Ishikawa (cell line): ENCODE data around the gene CR2.

Experiments used
- CEBPB ChIP-seq: IDR thresholded peaks from 2 replicates; pipeline ENCODE4 v1.6.1; 2012
- CREB1 ChIP-seq: IDR thresholded peaks from 2 replicates; pipeline ENCODE4 v1.6.1; 2012; ENCODE audit warnings: low read depth
- EGR1 ChIP-seq: IDR thresholded peaks from 2 replicates; pipeline ENCODE4 v1.6.1; 2012
- EP300 ChIP-seq: IDR thresholded peaks from 2 replicates; pipeline ENCODE4 v1.6.1; 2012; ENCODE audit warnings: borderline replicate concordance
- FOXM1 ChIP-seq: IDR thresholded peaks from 2 replicates; pipeline ENCODE4 v1.6.1; 2012; ENCODE audit warnings: low read depth, borderline replicate concordance
- NFIC ChIP-seq: IDR thresholded peaks from 2 replicates; pipeline ENCODE4 v1.6.1; 2012
- RAD21 ChIP-seq: IDR thresholded peaks from 2 replicates; pipeline ENCODE4 v1.6.1; 2012; ENCODE audit warnings: low read depth
- TAF1 ChIP-seq: IDR thresholded peaks from 2 replicates; pipeline ENCODE4 v1.6.1; 2012; ENCODE audit warnings: low read depth, mild to moderate bottlenecking
- TCF12 ChIP-seq: IDR thresholded peaks from 2 replicates; pipeline ENCODE4 v1.6.1; 2012; ENCODE audit warnings: low read depth
- TEAD4 ChIP-seq: IDR thresholded peaks from 2 replicates; pipeline ENCODE4 v1.6.1; 2012
- YY1 ChIP-seq: IDR thresholded peaks from 2 replicates; pipeline ENCODE4 v1.6.1; 2012; ENCODE audit warnings: low read depth
- ZBTB7A ChIP-seq: IDR thresholded peaks from 2 replicates; pipeline ENCODE4 v1.6.1; 2012; ENCODE audit warnings: low read depth
- TF ChIP-seq, protein P1 (sequence below): IDR thresholded peaks from 2 replicates; pipeline ENCODE4 v1.6.1; 2012
- TF ChIP-seq, protein P2 (sequence below): IDR thresholded peaks from 2 replicates; pipeline ENCODE4 v1.6.1; 2012
- TF ChIP-seq, protein P3 (sequence below): IDR thresholded peaks from 2 replicates; pipeline ENCODE4 v1.6.1; 2012; ENCODE audit warnings: low read depth, mild to moderate bottlenecking

CR2 gene

DNA sequence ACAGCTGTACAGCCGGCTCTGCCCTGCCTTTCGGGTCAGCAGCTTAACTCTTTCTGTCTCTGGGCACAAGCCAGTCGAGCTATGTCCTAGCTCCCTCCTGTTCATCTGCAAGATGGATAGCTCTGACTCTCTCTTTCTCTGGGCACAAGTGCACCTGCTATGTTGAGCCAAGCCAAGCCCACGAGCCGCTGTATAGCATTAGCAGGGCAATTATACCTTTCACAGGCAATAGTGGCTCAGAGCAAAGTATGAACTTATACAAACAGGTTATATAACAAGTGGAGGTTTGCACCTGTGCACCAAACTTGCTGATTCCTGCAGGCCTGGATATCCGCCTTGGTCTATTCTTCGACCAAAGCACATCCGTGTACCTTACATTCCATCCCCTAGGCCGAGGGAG lies 33.0 kb upstream of the CR2 start:
- TF ChIP-seq, protein P1, sequence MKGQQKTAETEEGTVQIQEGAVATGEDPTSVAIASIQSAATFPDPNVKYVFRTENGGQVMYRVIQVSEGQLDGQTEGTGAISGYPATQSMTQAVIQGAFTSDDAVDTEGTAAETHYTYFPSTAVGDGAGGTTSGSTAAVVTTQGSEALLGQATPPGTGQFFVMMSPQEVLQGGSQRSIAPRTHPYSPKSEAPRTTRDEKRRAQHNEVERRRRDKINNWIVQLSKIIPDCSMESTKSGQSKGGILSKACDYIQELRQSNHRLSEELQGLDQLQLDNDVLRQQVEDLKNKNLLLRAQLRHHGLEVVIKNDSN: no peak
- TF ChIP-seq FOXM1 (no peak), YY1 (no peak)

DNA sequence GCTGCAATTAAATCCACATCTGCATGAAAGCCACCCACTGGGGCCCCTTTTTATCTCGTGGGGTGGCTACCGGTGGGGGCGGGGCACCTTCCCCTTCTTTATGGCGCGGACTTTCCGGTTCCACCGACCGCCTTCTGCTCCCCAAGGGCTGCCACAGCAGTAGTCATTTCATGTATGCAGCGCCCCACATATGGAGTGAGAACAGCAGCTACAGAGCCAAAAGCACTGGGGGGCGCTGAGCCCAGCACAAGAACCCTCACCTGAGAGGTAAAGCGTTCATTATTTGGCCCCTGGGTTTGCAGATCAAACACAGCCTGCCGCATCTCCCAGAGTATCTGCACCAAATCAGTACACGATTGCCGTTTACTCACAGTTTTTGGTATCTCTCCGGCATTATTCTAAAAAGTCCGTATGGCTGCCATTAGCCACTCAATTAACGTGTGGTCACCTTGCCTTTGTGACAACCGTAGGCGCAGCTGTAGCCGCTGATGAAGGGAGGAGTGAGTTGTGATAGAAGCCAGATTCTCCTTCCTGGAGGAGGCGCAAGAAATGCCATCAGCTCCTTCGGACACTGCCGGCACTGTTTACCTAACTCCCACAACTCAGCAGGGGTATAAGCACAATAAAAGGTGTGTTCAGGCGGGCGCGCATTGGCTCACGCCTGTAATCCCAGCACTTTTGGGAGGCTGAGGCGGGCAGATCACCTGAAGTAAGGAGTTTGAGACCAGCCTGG lies 30.4 kb upstream of the CR2 start:
- TF ChIP-seq, protein P1: no peak
- no peak for TF ChIP-seq TCF12
- TF ChIP-seq CREB1: no peak
- no peak for TF ChIP-seq TEAD4
- TF ChIP-seq EGR1: no peak

DNA sequence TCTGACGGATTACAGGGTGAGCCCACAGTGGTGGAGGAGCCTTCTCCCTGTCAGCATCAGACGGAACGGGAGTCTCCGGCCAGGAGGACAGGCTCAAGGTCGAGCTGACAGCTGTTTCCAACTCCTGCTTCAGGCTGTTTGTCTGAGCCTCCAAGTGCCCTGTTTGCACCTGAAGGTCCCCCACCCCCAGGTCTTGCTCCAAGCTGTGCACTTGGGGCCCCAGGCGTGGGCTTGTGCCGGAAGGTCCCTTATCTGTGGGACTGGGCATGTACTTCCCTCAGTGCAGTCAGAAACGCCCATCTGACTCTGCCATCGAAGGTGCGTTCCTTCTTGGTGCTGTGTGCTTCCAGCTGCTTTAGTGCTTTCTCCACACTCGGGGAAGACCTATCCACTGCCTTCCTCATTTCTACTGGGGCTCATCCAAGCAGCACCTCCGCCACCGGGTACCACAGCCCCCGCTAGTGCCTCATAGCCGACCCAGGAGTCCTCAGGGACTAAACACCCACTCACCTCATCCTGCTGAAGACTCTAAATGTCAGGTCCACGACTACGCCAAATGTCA lies 29.5 kb upstream of the CR2 start:
- no peak for TF ChIP-seq TAF1
- TF ChIP-seq, protein P2, sequence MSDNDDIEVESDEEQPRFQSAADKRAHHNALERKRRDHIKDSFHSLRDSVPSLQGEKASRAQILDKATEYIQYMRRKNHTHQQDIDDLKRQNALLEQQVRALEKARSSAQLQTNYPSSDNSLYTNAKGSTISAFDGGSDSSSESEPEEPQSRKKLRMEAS: no peak
- TF ChIP-seq NFIC: no peak
- no peak for TF ChIP-seq YY1
- TF ChIP-seq, protein P1: no peak
- no peak for TF ChIP-seq RAD21
- no peak for TF ChIP-seq ZBTB7A
- TF ChIP-seq TCF12: no peak
- no peak for TF ChIP-seq CREB1
- TF ChIP-seq FOXM1: no peak
- TF ChIP-seq EP300: no peak
- no peak for TF ChIP-seq CEBPB
- TF ChIP-seq, protein P3, sequence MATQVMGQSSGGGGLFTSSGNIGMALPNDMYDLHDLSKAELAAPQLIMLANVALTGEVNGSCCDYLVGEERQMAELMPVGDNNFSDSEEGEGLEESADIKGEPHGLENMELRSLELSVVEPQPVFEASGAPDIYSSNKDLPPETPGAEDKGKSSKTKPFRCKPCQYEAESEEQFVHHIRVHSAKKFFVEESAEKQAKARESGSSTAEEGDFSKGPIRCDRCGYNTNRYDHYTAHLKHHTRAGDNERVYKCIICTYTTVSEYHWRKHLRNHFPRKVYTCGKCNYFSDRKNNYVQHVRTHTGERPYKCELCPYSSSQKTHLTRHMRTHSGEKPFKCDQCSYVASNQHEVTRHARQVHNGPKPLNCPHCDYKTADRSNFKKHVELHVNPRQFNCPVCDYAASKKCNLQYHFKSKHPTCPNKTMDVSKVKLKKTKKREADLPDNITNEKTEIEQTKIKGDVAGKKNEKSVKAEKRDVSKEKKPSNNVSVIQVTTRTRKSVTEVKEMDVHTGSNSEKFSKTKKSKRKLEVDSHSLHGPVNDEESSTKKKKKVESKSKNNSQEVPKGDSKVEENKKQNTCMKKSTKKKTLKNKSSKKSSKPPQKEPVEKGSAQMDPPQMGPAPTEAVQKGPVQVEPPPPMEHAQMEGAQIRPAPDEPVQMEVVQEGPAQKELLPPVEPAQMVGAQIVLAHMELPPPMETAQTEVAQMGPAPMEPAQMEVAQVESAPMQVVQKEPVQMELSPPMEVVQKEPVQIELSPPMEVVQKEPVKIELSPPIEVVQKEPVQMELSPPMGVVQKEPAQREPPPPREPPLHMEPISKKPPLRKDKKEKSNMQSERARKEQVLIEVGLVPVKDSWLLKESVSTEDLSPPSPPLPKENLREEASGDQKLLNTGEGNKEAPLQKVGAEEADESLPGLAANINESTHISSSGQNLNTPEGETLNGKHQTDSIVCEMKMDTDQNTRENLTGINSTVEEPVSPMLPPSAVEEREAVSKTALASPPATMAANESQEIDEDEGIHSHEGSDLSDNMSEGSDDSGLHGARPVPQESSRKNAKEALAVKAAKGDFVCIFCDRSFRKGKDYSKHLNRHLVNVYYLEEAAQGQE: no peak
- TF ChIP-seq EGR1: no peak
- TF ChIP-seq TEAD4: no peak

DNA sequence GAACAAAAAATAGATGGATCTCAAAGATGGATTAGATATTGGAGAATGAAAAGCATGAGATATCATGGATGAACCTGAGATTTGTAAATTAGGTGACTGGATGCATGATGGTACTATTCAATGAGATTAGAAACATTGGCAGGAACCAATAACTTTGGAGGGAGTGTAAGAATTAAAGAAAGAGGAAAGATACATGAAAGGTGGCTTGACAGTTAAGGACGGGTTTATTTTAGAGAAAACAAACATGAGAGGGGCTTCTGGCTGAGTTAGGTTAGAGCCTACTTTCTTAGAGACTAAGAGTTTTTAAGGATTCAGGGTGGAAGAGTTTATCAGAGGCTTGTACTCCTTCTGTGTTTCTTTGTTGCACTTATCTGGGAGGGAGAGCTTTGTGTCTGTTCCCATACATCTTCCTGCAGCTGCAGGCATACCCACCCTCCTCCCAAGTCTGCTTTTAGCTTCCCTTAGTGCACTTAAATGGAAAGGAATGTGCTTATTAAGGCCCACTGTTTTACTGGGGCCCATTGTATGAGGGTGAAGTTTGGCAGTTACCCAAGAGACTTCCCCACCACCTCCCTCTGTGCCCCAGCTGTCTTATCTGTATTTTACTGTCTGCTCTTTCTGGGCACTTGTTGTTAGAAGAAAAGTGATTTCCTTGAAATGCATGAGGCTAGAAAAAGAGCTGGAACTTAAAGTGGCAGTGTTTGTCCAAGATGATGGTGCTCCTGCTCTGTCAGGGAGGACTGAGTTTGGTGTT lies 26.1 kb upstream of the CR2 start:
- TF ChIP-seq EGR1: no peak

DNA sequence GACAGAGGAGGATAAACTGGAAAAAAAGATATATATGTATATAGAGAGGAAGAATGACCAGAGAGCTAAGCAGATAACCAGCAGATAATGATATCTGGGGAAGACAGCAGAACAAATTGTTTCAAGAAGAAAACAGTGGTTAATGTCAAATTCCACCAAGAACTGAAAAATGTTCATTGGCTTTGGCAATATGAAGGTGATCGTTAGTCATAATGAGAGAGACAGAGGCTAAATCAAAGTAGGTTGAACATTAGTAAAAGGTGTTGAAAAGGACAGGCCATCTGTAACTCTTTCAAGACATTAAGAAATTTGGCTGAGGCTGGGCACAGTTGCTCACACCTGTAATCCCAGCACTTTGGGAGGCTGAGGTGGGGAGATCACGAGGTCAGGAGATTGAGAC lies 25.3 kb upstream of the CR2 start:
- TF ChIP-seq, protein P3: no peak
- no peak for TF ChIP-seq EGR1
- no peak for TF ChIP-seq CREB1
- TF ChIP-seq, protein P2: no peak
- TF ChIP-seq FOXM1: no peak
- TF ChIP-seq CEBPB: no peak
- no peak for TF ChIP-seq TAF1
- TF ChIP-seq TEAD4: no peak
- TF ChIP-seq TCF12: no peak
- TF ChIP-seq, protein P1: no peak
